Right atrium auricular region (tissue), 2 donors: Measurements from ENCODE around the gene NBAS. TPM values are rescaled to one million over a fixed set of nuclear protein-coding genes. Genes with fewer than 3 reads are reported as not detected.

Source experiments
- DNase-seq: peaks from one replicate; pipeline ENCODE4 v3.0.0-alpha.2; 2019; ENCODE audit warnings: low spot score
- H3K27ac ChIP-seq, 2 donors: fragments of 200-600 bp; sonication (generic); 1 replicate in 1 of 2; 2 replicates in 1 of 2; pipeline ENCODE4 v1.5.1; 2016 to 2019
- H3K27me3 ChIP-seq, 2 donors: fragments of 200-600 bp; sonication (generic); one replicate each; pipeline versions ENCODE4 v1.5.1 to v1.6.0; 2017 to 2019
- H3K36me3 ChIP-seq: fragments of 200-600 bp; sonication (generic); one replicate; pipeline ENCODE4 v1.5.1; 2016
- H3K4me1 ChIP-seq, 2 donors: fragments of 200-600 bp; sonication (generic); one replicate each; pipeline versions ENCODE4 v1.5.1 to v1.6.0; 2017 to 2019
- H3K4me3 ChIP-seq, 2 donors: fragments of 200-600 bp; sonication (generic); 1 replicate in 1 of 2; 2 replicates in 1 of 2; pipeline ENCODE4 v1.5.1; 2017 to 2019; ENCODE audit warnings: mild to moderate bottlenecking in 1 of 2, moderate library complexity in 1 of 2
- H3K9me3 ChIP-seq, 2 donors: fragments of 200-600 bp; sonication (generic); one replicate each; pipeline ENCODE4 v1.5.1; 2019
- CTCF ChIP-seq, 2 donors: fragments of 200-600 bp; sonication (generic); IDR thresholded peaks; one replicate each; pipeline ENCODE4 v1.5.1; 2019; ENCODE audit warnings: antibody characterized with exemption in 2 of 2
- total RNA-seq, 2 donors: library from RNA; depleted of rRNA; stranded (reverse); fragments of >200 nt; gene quantifications; one replicate each; pipeline ENCODE4 v1.1.0, GENCODE V29; 2016

The NBAS gene
- total RNA-seq, 2 donors from 2014 or later: 31.1 to 39.1 TPM

- Histone ChIP-seq H3K27me3 (no peaks in the 10 kb centered on the region), H3K4me3 (no peak overlapping the region), H3K27ac (no peak overlapping the region), H3K36me3 (peaks cover 2% of the 10 kb centered on the region), H3K9me3 (no peaks in the 10 kb centered on the region), H3K4me1 (no peaks in the 10 kb centered on the region)
- DNase-seq: no peak
- no peak for TF ChIP-seq CTCF (IDR thresholded peaks at IDR 0.05)
Observed at GRCh38 chr2:15421753-15422152, 139.4 kb downstream of the NBAS start.

GRCh38 chr2:15415748-15416147 lies 145.4 kb downstream of the NBAS start:
- Histone ChIP-seq H3K4me1 (no peaks in the 10 kb centered on the region), H3K27ac (no peak overlapping the region), H3K4me3 (no peak overlapping the region), H3K27me3 (no peaks in the 10 kb centered on the region), H3K9me3 (no peaks in the 10 kb centered on the region), H3K36me3 (peaks cover 19% of the 10 kb centered on the region)
- DNase-seq: no peak
- no peak for TF ChIP-seq CTCF (IDR thresholded peaks at IDR 0.05)

- H3K36me3 ChIP-seq: peaks cover 29% of the 10 kb centered on the region
- no peak for TF ChIP-seq CTCF (IDR thresholded peaks at IDR 0.05)
Observed at GRCh38 chr2:15412779-15413178, 148.4 kb downstream of the NBAS start.

GRCh38 chr2:15412309-15412708 lies 148.8 kb downstream of the NBAS start:
- H3K27ac ChIP-seq: no peak overlapping the region
- H3K27me3 ChIP-seq: no peaks in the 10 kb centered on the region
- H3K36me3 ChIP-seq: peaks cover 29% of the 10 kb centered on the region
- H3K4me1 ChIP-seq: no peaks in the 10 kb centered on the region
- TF ChIP-seq CTCF (IDR thresholded peaks at IDR 0.05): no peak
- no peaks in the 10 kb centered on the region for H3K9me3 ChIP-seq
- DNase-seq: no peak
- H3K4me3 ChIP-seq: no peak overlapping the region

More at GRCh38 chr2:15412779-15413178, 148.4 kb downstream of the NBAS start:
- H3K27ac ChIP-seq: no peak overlapping the region
- DNase-seq: no peak
- H3K4me3 ChIP-seq: no peak overlapping the region
- H3K9me3 ChIP-seq: no peaks in the 10 kb centered on the region
- no peaks in the 10 kb centered on the region for H3K4me1 ChIP-seq
- no peaks in the 10 kb centered on the region for H3K27me3 ChIP-seq

GRCh38 chr2:15410884-15411283 lies 150.2 kb downstream of the NBAS start:
- no peak for DNase-seq
- no peak overlapping the region for H3K27ac ChIP-seq
- no peaks in the 10 kb centered on the region for H3K9me3 ChIP-seq
- H3K27me3 ChIP-seq: no peaks in the 10 kb centered on the region
- no peaks in the 10 kb centered on the region for H3K4me1 ChIP-seq
- H3K4me3 ChIP-seq: no peak overlapping the region
- peaks cover 25% of the 10 kb centered on the region for H3K36me3 ChIP-seq
- no peak for TF ChIP-seq CTCF (IDR thresholded peaks at IDR 0.05)

GRCh38 chr2:15408759-15409158 lies 152.4 kb downstream of the NBAS start:
- no peak for DNase-seq
- no peaks in the 10 kb centered on the region for H3K9me3 ChIP-seq
- TF ChIP-seq CTCF (IDR thresholded peaks at IDR 0.05): no peak
- no peaks in the 10 kb centered on the region for H3K4me1 ChIP-seq
- H3K27ac ChIP-seq: no peak overlapping the region
- H3K4me3 ChIP-seq: no peak overlapping the region
- peaks cover 10% of the 10 kb centered on the region for H3K36me3 ChIP-seq
- no peaks in the 10 kb centered on the region for H3K27me3 ChIP-seq
